DMS114 treated with DMSO at 0.1 percent for 48 hours (cell line): ENCODE results near the gene PLXDC2.

Experiments used
- DNase-seq: peaks from one replicate; lab custom pipeline; 2025; ENCODE audit not compliant: unreplicated experiment; lab: John Stamatoyannopoulos, UW

PLXDC2 gene

DNA sequence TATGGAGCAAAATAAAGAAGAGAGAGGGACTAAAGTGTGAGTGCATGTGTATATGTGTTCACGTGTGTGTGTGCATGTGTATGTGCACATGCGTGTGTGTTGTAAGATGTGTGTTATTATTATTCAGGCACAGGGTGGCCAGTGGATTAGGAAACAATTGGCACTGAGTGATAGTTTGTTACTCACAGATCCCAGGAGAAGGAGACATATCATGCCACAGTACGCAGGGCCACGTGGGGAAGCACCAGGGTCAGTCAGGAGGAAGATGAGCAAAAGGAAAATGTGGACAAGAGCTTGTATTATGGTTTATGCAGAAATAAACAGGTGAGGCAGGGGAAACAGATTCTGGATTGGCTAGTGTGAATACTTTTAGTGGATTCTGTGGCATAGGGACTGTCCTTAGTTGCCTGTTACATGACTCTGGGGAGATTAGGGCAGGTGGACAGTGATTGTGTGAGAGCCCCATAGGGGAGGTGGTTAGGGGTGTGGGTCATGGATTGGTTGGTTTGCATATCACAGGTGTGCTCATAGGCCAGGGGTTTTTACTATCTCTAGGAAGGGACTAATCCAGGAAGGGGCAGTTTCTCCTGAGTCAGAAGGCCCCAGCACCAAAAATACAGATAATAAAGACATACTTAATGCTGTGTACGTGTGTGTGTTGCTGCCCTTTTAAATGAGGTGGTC is 90.0 kb downstream of the PLXDC2 start:
- DNase-seq = no peak

DNA sequence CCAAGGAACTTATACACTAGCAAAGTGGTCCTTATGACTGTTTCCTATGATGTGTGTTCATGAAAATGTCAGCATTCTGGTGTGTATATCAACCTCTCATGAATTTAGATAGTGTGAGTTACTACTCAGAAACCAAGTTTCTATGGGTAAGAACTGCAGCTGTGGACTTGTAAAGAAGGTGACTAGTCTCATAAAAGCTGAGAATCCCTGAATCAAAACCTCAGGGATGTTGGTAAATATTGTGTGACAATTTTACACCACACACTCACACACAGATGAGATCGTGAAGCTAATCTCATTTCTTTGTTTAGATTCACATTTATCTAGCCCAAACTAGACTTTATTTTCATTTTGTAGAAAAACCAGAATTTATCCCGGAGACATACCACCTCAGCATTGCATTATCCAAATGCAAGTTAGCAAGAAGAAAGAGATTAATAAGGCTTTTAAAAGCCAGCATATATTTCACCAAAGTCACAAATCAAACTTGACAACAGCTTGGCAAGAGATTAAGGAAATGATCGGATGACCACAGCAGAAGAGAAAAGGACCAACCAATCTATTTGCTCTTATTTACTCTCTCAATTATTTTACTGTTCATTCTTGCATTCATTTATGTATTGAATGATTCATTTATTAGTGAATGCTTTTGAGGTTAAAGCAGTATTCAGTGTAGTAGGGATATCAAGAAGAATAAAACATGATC is 92.9 kb downstream of the PLXDC2 start:
- no peak for DNase-seq

DNA sequence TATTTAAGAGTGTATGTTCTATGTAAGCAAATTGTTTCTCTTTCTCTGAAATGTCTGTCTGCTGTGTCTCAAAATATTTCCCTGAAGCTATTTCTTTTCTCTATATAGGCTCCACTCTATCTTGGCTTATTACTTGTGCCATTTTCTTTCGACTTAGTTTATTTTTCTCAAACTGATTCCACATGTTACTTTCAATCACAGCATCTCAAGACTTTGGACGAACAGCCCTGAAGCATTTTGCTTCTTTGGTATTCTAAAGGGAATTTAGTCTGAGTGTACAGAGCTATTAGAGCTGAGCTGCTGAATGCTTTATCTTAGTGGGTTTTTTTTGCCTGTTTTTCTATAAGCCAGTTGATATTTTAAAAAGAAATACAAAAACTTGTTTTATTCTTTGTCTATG is 95.7 kb downstream of the PLXDC2 start:
- DNase-seq = no peak

DNA sequence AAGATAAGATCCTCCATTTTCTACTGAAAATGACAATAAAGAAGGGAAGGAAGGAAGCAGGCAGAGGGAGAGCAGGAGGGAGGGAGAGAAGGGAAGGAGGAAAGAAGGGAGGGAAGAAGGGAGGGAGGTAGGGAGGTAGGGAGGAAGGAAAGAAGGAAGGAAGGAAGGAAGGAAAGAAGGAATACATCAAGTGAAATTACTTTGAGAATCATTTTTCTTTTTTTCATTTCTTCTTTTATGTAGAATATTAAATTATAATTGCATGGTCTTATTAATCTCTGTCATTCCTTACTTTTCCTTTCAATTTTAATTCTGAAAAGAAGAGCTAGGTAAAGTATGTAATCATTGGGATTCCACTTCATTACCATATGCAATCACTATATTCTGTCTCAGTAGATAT is 97.8 kb downstream of the PLXDC2 start:
- DNase-seq = no peak

DNA sequence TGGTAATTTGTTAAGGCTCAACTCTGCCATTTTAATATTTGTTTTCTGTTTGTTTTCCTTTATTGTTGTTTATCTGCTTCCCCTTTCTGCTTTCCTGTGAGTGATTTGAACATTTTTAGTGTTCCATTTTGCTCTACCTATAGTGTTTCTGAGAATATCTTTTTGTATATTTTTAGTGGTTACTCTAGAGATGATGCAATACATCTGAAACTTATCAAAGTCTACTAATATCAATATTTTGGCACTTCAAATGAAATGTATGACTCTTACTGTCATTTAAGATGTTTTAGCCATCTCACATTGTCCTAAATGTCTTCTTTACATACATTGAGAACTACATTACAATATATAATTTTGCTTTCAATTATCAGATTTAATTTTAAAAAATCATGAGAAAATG is 98.9 kb downstream of the PLXDC2 start:
- DNase-seq = no peak

DNA sequence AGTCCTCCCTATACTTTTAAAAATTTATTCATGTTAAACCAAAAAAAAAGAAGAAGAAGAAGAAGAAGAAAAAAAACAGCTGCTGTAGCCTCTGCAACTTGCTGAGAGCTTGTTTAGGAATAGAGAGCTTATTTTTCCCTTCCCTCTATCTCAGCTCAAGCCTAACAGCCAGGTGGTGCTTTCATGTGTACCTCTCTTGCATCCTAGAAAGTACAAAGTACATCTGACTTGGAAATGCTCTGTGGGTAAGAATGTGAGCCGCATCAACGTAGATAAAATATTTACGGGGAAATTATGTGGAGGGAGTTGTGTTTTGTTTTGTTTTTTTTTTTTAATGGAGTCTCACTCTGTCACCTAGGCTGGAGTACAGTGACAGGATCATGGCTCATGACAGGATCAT is 99.6 kb downstream of the PLXDC2 start:
- no peak for DNase-seq

DNA sequence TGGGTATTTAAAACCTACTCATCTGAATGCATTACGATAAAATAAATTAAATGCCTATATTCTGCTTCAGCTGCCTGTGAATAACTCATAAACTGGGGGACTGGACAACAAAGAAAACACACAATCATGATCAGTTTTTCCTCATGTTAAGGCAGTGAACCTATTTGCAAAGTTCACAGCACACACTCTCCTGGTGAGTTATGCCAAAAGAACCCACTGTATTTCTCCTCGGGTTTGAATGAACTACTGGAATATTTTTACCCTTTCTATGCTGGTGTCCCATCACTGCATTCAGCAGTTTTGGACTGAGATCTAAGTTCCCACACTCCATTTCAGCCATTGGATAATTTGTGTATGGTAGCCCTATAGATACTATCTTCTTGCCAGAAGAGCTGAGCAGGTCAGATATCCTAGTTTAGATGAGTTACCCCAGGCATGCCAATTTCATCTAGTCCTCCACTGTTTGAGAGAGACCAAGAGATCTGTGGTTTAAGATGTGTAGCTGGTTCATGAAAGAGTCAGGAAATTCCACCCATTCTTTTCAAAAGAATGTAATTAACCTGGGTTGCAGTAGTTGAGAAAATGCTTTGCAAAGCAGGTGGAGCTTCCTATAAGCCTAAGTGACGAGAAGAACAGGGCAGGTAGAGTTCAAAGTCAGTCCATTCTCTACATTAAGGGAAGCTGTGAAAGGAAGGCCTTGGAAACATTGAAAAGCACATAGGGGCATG is 101.7 kb downstream of the PLXDC2 start:
- DNase-seq = no peak

DNA sequence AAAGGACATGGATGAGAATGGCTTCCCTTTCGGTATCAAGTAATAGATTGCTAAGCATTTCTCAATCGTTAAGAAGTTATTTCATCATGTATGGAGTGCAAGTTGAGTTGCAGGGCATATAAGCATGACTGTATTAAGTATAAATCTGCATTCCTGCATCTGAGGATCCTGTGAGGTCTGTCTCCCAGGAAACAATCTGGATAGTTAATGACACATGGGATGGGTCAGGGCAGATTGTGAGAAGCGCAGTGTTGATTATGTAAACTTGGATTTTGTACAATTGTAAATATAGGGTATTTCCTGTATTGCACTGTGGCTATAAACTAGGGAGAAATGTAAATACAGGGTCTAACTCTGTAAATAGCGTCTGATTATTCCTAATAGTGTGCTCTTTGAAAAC is 102.6 kb downstream of the PLXDC2 start:
- no peak for DNase-seq

DNA sequence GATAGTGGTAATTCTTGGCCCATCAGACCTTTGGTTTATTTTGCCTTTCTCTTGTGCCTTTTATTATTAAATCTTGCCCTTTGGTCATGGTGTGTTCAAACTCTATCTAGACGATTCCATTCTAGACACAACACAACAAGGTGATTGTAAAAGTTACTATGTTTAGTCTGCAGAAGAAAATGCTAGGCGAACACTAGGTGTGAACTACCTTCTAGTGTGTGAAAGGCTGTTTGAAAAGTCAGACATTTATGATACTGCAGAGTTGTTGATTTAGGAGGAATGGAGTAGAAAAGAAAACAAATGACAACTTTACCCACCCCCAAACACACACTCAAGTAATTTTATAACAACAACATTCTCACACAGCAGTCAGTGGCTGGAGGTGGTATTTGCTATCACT is 103.4 kb downstream of the PLXDC2 start:
- no peak for DNase-seq

DNA sequence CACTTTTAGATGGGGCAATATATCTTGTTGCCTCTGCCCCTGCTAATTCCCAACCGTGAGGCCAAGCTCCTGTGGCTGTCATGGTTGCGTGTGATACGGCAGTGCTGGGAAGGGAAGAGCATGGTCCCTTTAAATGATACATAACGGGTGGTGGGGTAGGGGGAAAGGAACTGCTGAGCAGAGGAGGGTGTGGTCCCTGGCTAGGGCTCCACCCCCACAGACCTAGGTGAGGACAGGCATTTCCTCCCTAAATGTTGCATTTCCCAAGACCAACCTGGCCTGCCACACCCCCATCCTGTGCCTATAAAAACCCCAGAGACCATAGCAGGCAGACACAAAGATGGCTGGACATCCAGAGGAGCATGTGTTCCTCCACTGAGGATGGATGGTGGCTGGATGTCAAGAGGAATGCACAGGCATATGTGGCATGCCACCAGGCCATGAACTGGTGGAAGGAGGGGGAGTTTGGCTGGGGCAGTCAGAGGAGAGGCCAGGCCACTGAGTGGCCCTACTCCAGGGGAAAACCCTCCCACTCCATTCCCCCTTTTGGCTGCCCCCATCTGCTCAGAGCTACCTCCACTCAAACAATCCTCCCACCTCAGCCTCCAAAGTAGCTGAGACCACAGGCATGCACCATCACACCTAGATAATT is 104.0 kb downstream of the PLXDC2 start:
- DNase-seq = no peak

DNA sequence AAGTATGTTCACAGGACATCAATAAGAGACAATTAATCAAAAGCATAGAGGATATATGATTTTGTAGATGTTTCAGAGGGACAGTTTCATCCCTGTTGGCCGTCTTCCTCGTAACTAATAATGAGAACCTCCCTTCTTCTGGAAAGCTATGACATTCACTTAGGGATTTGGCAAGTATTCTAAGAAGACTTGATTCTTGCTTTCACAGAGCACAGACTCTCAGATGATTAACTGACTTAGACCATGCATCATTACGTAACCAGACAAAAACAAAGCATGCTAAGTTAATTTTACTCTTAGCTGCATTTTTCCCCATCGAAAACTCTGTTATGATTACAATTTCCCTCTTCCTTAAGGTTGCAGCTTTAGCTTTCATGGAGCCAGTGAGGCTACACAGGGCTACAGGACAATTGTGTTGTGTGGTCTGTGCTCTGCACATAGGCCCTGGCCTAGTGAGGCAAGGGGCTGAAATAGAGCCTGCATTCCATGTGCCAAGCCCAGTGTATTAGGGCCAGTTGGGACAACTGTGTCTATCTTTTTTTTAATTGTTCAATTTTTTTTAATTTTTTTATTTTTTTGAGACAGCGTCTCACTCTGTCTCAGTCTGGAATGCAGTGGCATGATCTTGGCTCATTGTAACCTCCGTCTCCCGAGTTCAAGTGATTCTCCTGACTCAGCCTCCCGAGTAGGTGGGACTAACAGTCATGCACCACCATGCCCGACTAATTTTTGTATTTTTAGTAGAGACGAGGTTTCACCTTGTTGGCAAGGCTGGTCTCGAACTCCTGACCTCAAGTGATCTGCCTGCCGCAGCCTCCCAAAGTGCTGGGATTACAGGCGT is 105.3 kb downstream of the PLXDC2 start:
- DNase-seq = no peak

DNA sequence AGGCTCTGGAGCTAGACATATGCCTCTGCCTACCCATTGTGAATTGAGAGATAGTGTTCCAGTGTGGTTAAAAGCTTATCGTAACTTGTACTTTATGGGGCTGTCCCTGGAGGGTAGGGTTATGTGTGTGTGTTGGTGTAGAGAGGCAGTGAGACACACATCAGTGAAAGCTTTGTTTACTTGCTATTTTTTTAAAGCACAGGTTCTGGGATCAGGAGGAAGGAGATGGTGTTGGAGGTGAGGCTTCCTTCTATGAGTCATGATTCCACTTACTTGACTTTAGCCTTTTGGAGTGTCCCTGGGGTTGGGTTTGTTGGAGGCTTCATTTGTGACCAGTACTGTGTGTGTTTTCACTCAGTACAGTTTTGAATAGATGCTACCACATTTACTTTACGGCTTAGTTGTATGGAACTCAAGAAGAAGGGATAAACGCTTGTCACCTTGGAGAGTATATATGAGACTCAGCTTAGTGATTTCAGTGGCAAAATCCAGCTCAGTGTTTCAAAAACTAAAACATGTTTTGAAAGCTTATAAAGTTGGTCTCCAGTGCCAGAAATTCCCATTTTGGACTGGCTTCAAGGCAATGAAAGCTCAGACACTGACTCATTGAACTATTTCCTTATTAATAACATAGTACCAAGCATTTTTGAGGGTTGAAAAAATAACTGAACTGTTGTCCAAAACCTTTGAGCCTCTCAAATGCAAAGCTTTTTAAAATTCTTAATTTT is 106.2 kb downstream of the PLXDC2 start:
- no peak for DNase-seq

DNA sequence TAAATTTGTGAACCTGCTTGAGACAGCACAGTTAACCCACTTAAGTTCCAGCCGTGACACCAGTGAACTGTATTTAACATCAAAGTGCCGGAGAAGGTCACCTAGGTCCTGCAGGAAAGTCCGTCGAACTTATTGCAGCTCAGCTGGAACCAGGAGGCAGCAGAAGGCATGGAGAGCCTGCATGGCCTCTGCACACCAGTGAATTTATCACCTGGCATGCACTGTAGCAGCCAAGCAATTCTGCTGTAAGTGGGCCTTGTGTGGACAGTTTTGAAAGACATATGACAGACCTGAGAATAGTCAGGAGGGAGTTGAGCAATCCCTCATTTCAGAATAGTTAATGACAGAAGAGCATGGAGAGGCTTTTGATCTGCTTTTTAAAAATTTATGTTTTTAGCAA is 108.8 kb downstream of the PLXDC2 start:
- DNase-seq = no peak

DNA sequence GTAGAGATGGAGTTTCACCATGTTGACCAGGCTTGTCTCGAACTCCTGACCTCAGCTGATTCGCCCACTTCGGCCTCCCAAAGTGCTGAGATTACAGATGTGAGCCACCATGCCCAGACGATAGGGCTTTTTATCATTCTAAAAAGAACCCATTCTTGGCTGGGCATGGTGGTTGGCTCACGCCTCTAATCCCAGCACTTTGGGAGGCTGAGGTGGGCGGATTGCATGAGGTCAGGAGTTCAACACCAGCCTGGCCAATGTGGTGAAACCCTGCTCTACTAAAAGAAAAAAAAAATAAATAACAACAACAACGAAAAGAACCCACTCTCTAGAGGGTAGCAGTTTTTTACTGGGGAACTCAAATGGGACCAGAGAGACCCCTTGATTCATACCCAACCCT is 112.7 kb downstream of the PLXDC2 start:
- no peak for DNase-seq

DNA sequence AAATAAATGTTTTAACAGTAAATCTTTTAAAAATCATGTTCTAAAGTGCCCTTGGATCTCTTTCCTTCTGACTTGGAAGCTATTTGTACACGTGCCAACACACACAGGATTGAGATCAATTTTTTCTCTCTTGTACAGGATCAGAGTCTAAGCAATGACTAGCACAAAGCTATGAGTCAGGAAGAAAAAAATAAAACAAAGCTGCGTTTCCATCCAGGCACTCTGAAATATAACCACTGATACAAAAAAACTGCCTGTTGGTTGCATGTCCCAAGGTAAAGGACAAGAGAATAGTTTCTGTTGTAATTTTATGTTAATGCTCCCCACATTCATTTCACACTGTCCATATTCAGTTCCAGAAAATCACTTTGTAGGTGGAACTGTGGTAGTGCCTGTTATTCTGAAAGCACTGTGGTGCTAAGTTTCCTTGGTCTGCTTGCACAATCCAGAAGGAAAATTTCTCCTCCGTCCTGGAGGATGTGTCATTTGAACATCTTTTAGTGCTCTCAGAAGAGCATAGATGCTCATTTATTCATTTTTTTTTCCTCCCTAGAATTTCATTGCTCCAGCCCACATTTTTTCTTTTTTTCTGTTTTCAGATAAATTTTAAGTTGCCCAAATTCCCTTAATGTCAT is 113.4 kb downstream of the PLXDC2 start:
- DNase-seq = no peak

DNA sequence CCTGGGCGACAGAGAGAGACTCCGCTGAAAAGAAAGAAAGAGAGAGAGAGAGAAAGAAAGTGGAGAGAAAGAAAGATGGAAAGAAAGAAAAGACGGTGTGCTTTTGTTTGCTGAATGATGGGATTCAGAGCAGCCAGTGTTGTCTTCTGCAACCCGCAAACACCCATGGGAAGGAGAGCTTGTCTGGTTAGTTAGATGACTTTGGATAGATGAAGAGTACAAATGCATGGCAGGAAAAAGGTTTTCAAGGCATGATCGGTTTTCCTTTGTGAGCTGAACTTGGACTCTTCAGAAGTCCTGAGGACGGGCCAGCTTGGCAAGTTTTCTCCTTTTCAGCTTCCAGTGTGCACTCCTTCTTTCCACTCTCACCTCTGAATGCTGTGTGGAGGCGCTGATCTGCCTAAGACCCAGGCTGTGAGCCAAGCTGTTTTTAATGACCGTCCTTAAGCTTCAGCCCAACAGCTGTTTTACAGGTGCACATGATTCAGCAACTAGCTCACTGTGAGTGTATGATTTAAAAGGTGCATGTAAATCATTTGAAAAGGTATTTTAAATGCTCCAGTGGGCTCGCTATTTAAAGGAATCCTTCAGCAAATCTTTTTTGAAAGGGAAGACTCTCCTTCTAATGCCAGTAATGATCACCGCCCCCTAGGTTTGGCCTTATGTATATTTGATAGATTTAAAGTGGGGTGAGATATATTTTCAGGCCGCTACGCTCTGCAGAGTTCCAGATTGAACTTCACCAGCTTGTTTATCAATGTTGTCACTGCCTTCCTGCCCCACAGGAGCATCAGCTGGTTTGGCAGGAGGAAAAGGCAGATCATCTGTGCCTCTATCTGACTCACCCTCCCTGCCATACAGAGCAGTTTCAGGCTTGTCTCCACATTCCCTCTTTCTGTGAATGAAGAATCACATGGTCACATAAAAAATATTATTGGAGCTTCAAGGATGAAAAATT is 115.0 kb downstream of the PLXDC2 start:
- no peak for DNase-seq

DNA sequence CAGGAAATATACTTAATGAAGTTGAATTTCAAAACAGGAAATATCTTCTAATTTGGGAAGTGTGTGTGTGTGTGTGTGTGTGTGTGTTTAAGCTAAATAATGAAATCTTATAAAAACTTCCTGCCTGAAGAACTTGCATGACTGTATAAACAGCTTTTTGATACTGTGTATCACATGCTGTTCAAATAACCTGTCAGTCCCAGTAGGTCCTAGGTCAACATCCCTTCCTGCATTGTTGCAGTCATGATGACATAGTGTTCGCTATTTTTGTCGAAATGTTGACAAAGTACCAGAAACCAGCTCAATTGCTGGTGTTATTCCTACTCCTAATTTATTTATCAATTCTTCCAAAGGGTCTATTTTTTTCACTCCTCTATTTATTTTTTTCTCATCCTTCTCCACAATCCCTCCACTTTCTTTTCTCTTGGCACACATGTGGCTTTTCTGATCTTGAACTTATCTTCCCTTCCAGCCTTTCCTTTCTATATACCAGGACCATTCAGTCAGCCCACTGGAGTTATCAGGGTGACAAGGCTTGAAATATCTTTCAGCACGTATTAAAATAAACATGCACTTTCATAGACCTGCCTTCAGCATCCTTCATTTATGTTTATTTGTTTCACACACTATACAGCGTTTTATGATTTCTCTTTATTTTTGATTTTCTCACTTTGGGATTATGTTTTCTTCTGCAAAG is 115.8 kb downstream of the PLXDC2 start:
- DNase-seq = no peak

DNA sequence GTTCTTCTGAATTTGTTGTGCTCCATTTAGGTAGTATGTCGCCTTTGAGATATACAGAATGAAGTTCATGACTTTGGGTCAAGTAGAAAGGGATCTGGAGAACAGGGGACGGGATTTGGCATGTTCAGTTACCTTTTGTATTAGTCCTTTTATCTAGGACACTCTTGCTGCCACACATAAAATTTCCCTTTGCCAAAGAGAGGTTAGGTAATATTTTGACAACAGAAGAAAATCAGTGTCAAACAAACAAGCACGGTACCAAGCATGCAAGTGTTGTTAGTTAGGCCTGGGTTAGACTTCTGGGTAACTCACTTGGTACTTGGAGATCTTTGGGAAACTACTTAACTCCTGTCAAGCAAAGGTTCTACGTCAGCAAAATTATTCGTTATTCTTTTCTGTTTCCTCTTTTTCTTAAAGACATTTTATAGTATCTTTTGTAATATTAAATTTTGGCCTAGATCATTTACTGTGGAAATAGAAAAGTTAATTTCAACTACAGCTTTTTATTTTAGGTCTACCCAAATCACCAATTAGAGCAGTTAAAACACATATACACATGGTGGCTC is 116.7 kb downstream of the PLXDC2 start:
- DNase-seq = no peak
